Endodermal cell (in vitro differentiated cells): Measurements from ENCODE around the gene CYB5B. TPM values are rescaled to one million over a fixed set of nuclear protein-coding genes. Genes with fewer than 3 reads are reported as not detected.

Source experiments
- DNase-seq: peaks from one replicate; pipeline ENCODE4 v3.0.0-alpha.2; 2017
- H3K27ac ChIP-seq: 2 replicates; pipeline ENCODE4 v1.5.1; 2013; ENCODE audit warnings: mild to moderate bottlenecking, low read depth, low read length, moderate library complexity
- H3K27me3 ChIP-seq: 2 replicates; pipeline ENCODE4 v1.6.1; 2013; ENCODE audit warnings: mild to moderate bottlenecking, low read length, moderate library complexity; ENCODE audit not compliant: insufficient read depth, control insufficient read depth, poor library complexity, severe bottlenecking
- H3K36me3 ChIP-seq: 2 replicates; pipeline ENCODE4 v1.7.0; 2013; ENCODE audit warnings: mild to moderate bottlenecking, low read length, moderate library complexity; ENCODE audit not compliant: control insufficient read depth, insufficient read depth
- H3K4me1 ChIP-seq: one replicate; pipeline ENCODE4 v1.7.0; 2013; ENCODE audit warnings: low read length; ENCODE audit not compliant: control insufficient read depth, insufficient read depth
- H3K4me3 ChIP-seq: 2 replicates; pipeline ENCODE4 v1.5.1; 2013; ENCODE audit warnings: mild to moderate bottlenecking, low read length, moderate library complexity
- H3K9ac ChIP-seq: 2 replicates; pipeline ENCODE4 v1.6.1; 2013; ENCODE audit warnings: mild to moderate bottlenecking, low read length, moderate library complexity; ENCODE audit not compliant: poor library complexity, severe bottlenecking; ENCODE audit errors: extremely low read depth
- H3K9me3 ChIP-seq: 2 replicates; pipeline ENCODE4 v1.6.1; 2013; ENCODE audit warnings: mild to moderate bottlenecking, low read length, moderate library complexity; ENCODE audit not compliant: control insufficient read depth
- H3K27ac Mint-ChIP-seq: 2 replicates; pipeline ENCODE4 v1.8.0; 2020; ENCODE audit warnings: mixed read lengths
- H3K27me3 Mint-ChIP-seq: 2 replicates; pipeline ENCODE4 v1.8.0; 2021; ENCODE audit warnings: mild to moderate bottlenecking, mixed read lengths; ENCODE audit not compliant: insufficient read depth
- H3K36me3 Mint-ChIP-seq: 2 replicates; pipeline ENCODE4 v1.8.0; 2020; ENCODE audit warnings: low read depth, mixed read lengths
- H3K4me1 Mint-ChIP-seq: 2 replicates; pipeline ENCODE4 v1.8.0; 2020; ENCODE audit warnings: mixed read lengths
- H3K4me3 Mint-ChIP-seq: 2 replicates; pipeline ENCODE4 v1.8.0; 2020; ENCODE audit warnings: mild to moderate bottlenecking, moderate library complexity, mixed read lengths
- H3K9me3 Mint-ChIP-seq: 2 replicates; pipeline ENCODE4 v1.8.0; 2020; ENCODE audit warnings: mild to moderate bottlenecking, mixed read lengths
- WGBS, 2 experiments: methylation state at CpG; one replicate each; pipeline versions ENCODE4 v1.1.5 to v1.1.7; 2013; ENCODE audit warnings: missing lambda C conversion rate in 2 of 2, mixed read lengths in 1 of 2; ENCODE audit not compliant: insufficient coverage in 1 of 2, insufficient read length in 1 of 2; 5-methylcytosine and 5-hydroxymethylcytosine counted together
- total RNA-seq, 2 donors: library from RNA; stranded (reverse); fragmentation: NEBNext Ultra II Directional in 1 of 2; extraction: Animal tissue kit (Norgen Biotek cat#: 25700) in 1 of 2; gene quantifications; 2 replicates in 1 of 2; 3 replicates in 1 of 2; pipeline ENCODE4 v1.2.1, GENCODE V29; 2021
- TF ChIP-seq, protein P1 (sequence below): fragments of 200-600 bp; sonication (generic); conservative IDR thresholded peaks from 2 replicates; pipeline ENCODE4 v1.5.0; 2021; ENCODE audit warnings: antibody characterized with exemption, mild to moderate bottlenecking

CYB5B gene
- total RNA-seq, 2 donors from 2014 or later, result 123 to 131 TPM

DNA sequence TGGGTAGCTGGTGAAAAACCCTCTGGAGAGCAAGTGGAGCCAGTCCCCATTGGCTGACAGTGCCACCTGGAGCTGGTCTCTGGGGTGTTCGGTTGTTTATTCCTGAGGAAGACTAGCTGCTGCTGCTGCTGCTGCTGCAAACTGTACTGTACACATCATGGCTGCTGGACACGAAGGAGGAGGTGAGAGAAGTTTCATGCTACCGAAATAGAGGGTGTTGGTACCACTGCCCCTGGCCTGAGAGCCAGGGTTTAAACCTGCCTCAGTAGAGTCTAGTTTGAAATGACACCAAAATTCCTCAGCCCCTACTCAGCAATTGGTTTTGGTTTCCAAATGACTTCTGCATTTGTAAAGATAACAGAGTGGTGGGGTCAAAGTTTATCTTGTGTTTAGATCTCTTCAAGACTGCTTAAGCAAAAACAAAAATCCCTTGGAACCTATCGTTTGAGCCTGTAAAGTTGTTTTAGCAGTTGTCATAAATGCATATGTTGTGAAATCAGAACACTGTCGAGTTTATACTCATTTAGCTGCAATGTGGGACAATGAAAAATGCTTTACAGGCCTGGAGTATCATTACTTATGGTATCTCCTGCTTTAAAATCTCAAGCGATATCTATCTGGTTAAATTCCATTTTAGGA is 40.8 kb downstream of the CYB5B start:
- Mint-ChIP-seq H3K36me3 (peaks cover 22% of the 10 kb centered on the region), H3K9me3 (no peaks in the 10 kb centered on the region), H3K27me3 (no peaks in the 10 kb centered on the region), H3K4me1 (peaks cover 17% of the 10 kb centered on the region), H3K27ac (peak overlapping the region; percentile 53), H3K4me3 (no peak overlapping the region)
- Histone ChIP-seq H3K27me3 (no peaks in the 10 kb centered on the region), H3K4me1 (peaks cover 6% of the 10 kb centered on the region), H3K9ac (no peak overlapping the region), H3K36me3 (peaks cover 54% of the 10 kb centered on the region), H3K9me3 (no peaks in the 10 kb centered on the region), H3K4me3 (no peak overlapping the region), H3K27ac (no peak overlapping the region)
- 90 to 92% methylated on average over 6 of the region's 6 CpGs for whole genome bisulfite sequencing, 2 experiments
- DNase-seq, result no peak
- TF ChIP-seq, protein P1, sequence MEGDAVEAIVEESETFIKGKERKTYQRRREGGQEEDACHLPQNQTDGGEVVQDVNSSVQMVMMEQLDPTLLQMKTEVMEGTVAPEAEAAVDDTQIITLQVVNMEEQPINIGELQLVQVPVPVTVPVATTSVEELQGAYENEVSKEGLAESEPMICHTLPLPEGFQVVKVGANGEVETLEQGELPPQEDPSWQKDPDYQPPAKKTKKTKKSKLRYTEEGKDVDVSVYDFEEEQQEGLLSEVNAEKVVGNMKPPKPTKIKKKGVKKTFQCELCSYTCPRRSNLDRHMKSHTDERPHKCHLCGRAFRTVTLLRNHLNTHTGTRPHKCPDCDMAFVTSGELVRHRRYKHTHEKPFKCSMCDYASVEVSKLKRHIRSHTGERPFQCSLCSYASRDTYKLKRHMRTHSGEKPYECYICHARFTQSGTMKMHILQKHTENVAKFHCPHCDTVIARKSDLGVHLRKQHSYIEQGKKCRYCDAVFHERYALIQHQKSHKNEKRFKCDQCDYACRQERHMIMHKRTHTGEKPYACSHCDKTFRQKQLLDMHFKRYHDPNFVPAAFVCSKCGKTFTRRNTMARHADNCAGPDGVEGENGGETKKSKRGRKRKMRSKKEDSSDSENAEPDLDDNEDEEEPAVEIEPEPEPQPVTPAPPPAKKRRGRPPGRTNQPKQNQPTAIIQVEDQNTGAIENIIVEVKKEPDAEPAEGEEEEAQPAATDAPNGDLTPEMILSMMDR, result peak; percentile 11

DNA sequence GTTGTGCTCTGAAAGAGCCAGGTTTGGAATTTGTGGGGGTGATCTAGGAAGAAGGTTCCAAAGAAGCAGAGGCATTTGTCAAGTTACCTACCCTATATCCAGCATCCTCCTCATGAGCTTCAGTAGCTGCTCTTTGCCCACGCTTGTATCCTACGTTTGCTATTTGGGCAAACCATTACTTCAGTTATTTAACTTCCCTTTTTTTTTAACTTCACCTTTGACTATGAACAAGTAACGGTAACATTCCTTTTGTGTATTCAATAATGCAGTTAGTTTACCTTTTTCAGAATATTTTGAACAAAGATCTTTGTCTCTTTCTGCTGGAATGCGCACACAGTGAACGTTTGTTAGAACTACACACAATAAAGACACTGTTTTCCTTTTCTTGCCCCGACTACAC is 41.5 kb downstream of the CYB5B start:
- Histone ChIP-seq H3K9ac (no peak overlapping the region), H3K27ac (no peak overlapping the region), H3K36me3 (peaks cover 47% of the 10 kb centered on the region), H3K4me3 (no peak overlapping the region), H3K4me1 (peaks cover 6% of the 10 kb centered on the region), H3K27me3 (no peaks in the 10 kb centered on the region), H3K9me3 (no peaks in the 10 kb centered on the region)
- no peak for DNase-seq
- Mint-ChIP-seq H3K9me3 (no peaks in the 10 kb centered on the region), H3K4me1 (peaks cover 17% of the 10 kb centered on the region), H3K27ac (no peak overlapping the region), H3K27me3 (no peaks in the 10 kb centered on the region), H3K4me3 (no peak overlapping the region), H3K36me3 (peaks cover 16% of the 10 kb centered on the region)
- 90 to 99% methylated on average over 2 to 5 of the region's 6 CpGs for WGBS, 2 experiments
- TF ChIP-seq, protein P1, result no peak

DNA sequence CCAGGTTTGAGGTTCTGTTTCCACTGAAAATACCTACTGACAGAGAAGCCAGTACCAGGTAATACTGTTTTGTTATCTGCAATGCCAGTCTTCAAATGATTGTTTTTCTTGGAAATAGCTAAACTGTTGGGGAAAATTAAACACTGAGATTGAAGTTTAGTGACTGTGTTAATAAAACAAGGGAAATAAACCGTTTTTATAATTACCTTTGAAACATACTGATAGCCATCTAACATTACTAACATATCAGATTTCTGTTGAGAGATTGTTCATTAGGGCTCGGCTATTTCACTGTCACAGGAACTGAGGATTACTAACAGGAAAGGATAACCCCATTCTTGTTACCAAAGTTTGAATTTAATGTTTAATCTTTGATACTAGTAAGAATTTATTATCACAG is 42.1 kb downstream of the CYB5B start:
- Histone ChIP-seq H3K4me3 (no peak overlapping the region), H3K4me1 (peaks cover 6% of the 10 kb centered on the region), H3K9me3 (no peaks in the 10 kb centered on the region), H3K27ac (no peak overlapping the region), H3K9ac (no peak overlapping the region), H3K27me3 (no peaks in the 10 kb centered on the region), H3K36me3 (peaks cover 45% of the 10 kb centered on the region)
- H3K36me3 Mint-ChIP-seq, result peaks cover 16% of the 10 kb centered on the region
- no peak for DNase-seq
- peaks cover 17% of the 10 kb centered on the region for H3K4me1 Mint-ChIP-seq
- no peaks in the 10 kb centered on the region for H3K9me3 Mint-ChIP-seq
- H3K27ac Mint-ChIP-seq, result no peak overlapping the region
- no peaks in the 10 kb centered on the region for H3K27me3 Mint-ChIP-seq
- H3K4me3 Mint-ChIP-seq, result no peak overlapping the region
- WGBS, 2 experiments, result 100% methylated on average over 2 of the region's 2 CpGs; no CpG with 5 or more reads in 1 of the 2 experiments
- TF ChIP-seq, protein P1, result no peak
